GM12878 (cell line): ENCODE measurements around the gene RBM19. TPM values are rescaled to one million over a fixed set of nuclear protein-coding genes. Genes with fewer than 3 reads are reported as not detected.

ENCODE experiments used
- ATAC-seq: fragments of 200-7000 bp; cut with Tn5 transposase; 3 replicates; pipeline ENCODE4 v1.9.1; 2020; ENCODE audit warnings: mild to moderate bottlenecking, moderate library complexity
- BruUV-seq: library from RNA; stranded (reverse); fragments of 400-500 nt; replicated peaks from 2 replicates; lab custom pipeline; 2021; lab: Mats Ljungman, UMichigan
- CTCF ChIA-PET: fragments of 300-600 bp; sonication (Branson Sonifier 250); formaldehyde crosslinking; extraction: SDS; loops from one replicate; lab custom pipeline; 2021; ENCODE audit warnings: inconsistent platforms; lab: Yijun Ruan, JAX
- POLR2A ChIA-PET: fragments of 350-600 bp; formaldehyde crosslinking; extraction: SDS; loops from one replicate; lab custom pipeline; 2021; ENCODE audit warnings: inconsistent platforms; lab: Charles Lee
- RAD21 ChIA-PET: fragments of 300-600 bp; sonication (Branson Sonifier 250); formaldehyde crosslinking; loops from one replicate; lab custom pipeline; 2023; ENCODE audit warnings: antibody characterized with exemption; ENCODE audit not compliant: unreplicated experiment; lab: Charles Lee
- SMC1A ChIA-PET: fragments of 300-600 bp; sonication (Branson Sonifier 250); formaldehyde crosslinking; loops from one replicate; lab custom pipeline; 2023; ENCODE audit not compliant: unreplicated experiment, uncharacterized antibody; lab: Charles Lee
- DNase-seq: peaks from one replicate; pipeline ENCODE4 v3.0.0-alpha.2; 2011; ENCODE audit warnings: low read depth, low spot score
- FAIRE-seq: peaks from 3 replicates; lab custom pipeline; 2011; peaks lifted over from hg19 to GRCh38; lab: Jason Lieb, UNC
- H2AFZ ChIP-seq: 2 replicates; pipeline ENCODE4 v1.6.0; 2011; ENCODE audit warnings: low read depth, low read length, control low read depth; ENCODE audit not compliant: control insufficient read depth
- H3K27ac ChIP-seq: 2 replicates; pipeline ENCODE4 v1.5.1; 2011; ENCODE audit warnings: control low read depth; ENCODE audit not compliant: control insufficient read depth, insufficient read depth
- H3K27me3 ChIP-seq, 2 experiments: replicated peaks in 1 of 2; 2 replicates each; pipeline versions ENCODE4 v1.6.0 to v1.6.1; 2011; ENCODE audit warnings: low read length in 1 of 2; ENCODE audit not compliant: control insufficient read depth in 2 of 2, insufficient read depth in 2 of 2
- H3K36me3 ChIP-seq, 2 experiments: 2 replicates each; pipeline ENCODE4 v1.5.1; 2011; ENCODE audit warnings: low read length in 1 of 2; ENCODE audit not compliant: control insufficient read depth in 2 of 2, insufficient read depth in 2 of 2
- H3K4me1 ChIP-seq: 2 replicates; pipeline ENCODE4 v1.6.1; 2011; ENCODE audit warnings: mild to moderate bottlenecking, low read length, moderate library complexity, mixed read lengths; ENCODE audit not compliant: control insufficient read depth, insufficient read depth
- H3K4me2 ChIP-seq: 2 replicates; pipeline ENCODE4 v1.6.0; 2011; ENCODE audit warnings: control low read depth; ENCODE audit not compliant: control insufficient read depth, insufficient read depth
- H3K4me3 ChIP-seq: fragments of 200-600 bp; sonication (generic); 2 replicates; pipeline ENCODE4 v1.5.1; 2016
- H3K79me2 ChIP-seq: 2 replicates; pipeline ENCODE4 v1.6.0; 2011; ENCODE audit warnings: low read length; ENCODE audit not compliant: control insufficient read depth, insufficient read depth
- H3K9ac ChIP-seq: 2 replicates; pipeline ENCODE4 v1.8.0; 2011; ENCODE audit warnings: low read length, control low read depth, mixed read lengths; ENCODE audit not compliant: control insufficient read depth, insufficient read depth
- H3K9me3 ChIP-seq: replicated peaks from 3 replicates; pipeline ENCODE4 v1.5.1; 2011; ENCODE audit warnings: mild to moderate bottlenecking, low read length; ENCODE audit not compliant: control insufficient read depth, insufficient read depth
- H4K20me1 ChIP-seq: 2 replicates; pipeline ENCODE4 v1.6.0; 2011; ENCODE audit not compliant: control insufficient read depth, insufficient read depth
- ESRRA ChIP-seq: IDR thresholded peaks from 2 replicates; pipeline ENCODE4 v1.6.1; 2012; ENCODE audit warnings: mild to moderate bottlenecking, low read length, improper control_type of control experiment
- ETV6 ChIP-seq, 2 experiments: fragments of 450-650 bp in 1 of 2; IDR thresholded peaks in 1 of 2; conservative IDR thresholded peaks in 1 of 2; 2 replicates each; pipeline ENCODE4 v1.6.1; 2014; ENCODE audit warnings: antibody characterized with exemption in 1 of 2, borderline replicate concordance in 1 of 2, low read depth in 1 of 2, mild to moderate bottlenecking in 1 of 2, moderate library complexity in 1 of 2
- IKZF2 ChIP-seq, 2 experiments: fragments of 450-650 bp; IDR thresholded peaks; 2 replicates each; pipeline ENCODE4 v1.6.1; 2017; ENCODE audit warnings: mild to moderate bottlenecking in 2 of 2, moderate library complexity in 2 of 2
- SIN3A ChIP-seq: IDR thresholded peaks from 2 replicates; pipeline ENCODE4 v1.6.1; 2012; ENCODE audit warnings: low read depth, low read length, improper control_type of control experiment
- SKIL ChIP-seq: fragments of 450-650 bp; IDR thresholded peaks from 2 replicates; pipeline ENCODE4 v1.6.1; 2017; ENCODE audit warnings: mild to moderate bottlenecking, low read depth, inconsistent platforms; ENCODE audit not compliant: poor library complexity, severe bottlenecking
- ZBED1 ChIP-seq: IDR thresholded peaks from 2 replicates; pipeline ENCODE4 v1.6.1; 2016; ENCODE audit warnings: borderline replicate concordance
- ZNF384 ChIP-seq: IDR thresholded peaks from 2 replicates; pipeline ENCODE4 v1.6.1; 2012; ENCODE audit warnings: low read depth, mild to moderate bottlenecking, low read length, improper control_type of control experiment, borderline replicate concordance
- WGBS: methylation state at CpG from one replicate; pipeline ENCODE4 v1.1.6; 2016; ENCODE audit warnings: low lambda C conversion rate; ENCODE audit not compliant: insufficient replicate concordance, insufficient coverage; ENCODE audit errors: missing lambda C conversion rate; 5-methylcytosine and 5-hydroxymethylcytosine counted together
- in situ Hi-C: fragments of 300-500 bp; cut with MboI; formaldehyde crosslinking; loops from 9 replicates; pipeline ENCODE4 v1.14.3; 2018; ENCODE audit warnings: mixed read lengths
- intact Hi-C: fragments of 100-400 bp; cut with micrococcal nuclease; formaldehyde crosslinking; loops from one replicate; pipeline ENCODE4 v1.14.2; 2022; ENCODE audit not compliant: unreplicated experiment
- polyA plus RNA-seq, 11 experiments: library from polyadenylated mRNA; depleted of rRNA in 4 of 11; unstranded in 6 of 11; stranded (reverse) in 5 of 11; fragments of >200 nt; fragmentation: Nextera tagmentation in 4 of 11; fragmentation: Illumina TruSeq in 1 of 11; extraction: Ambion mirVana in 4 of 11; extraction: Trizol in 1 of 11; gene quantifications; 1 replicate in 1 of 11; 2 replicates in 10 of 11; pipeline versions ENCODE4 v1.2.1 to v1.2.3, GENCODE V29; 2011 to 2016; ENCODE audit warnings: inconsistent platforms in 2 of 11, missing spikeins in 2 of 11, low read depth in 1 of 11
- total RNA-seq, 4 experiments: library from RNA; depleted of rRNA in 3 of 4; stranded (reverse); fragments of >200 nt in 3 of 4; fragmentation: Illumina TruSeq in 1 of 4; extraction: Trizol in 1 of 4; gene quantifications; 2 replicates each; pipeline versions ENCODE4 v1.2.1 to v1.2.3, GENCODE V29; 2013 to 2021

The RBM19 gene
- total and polyA plus RNA-seq, 10 of the 15 experiments (the other 5 are each of a cell fraction or from before 2014, with no cell fraction given), result 4.2 to 42.9 (median 28.4) TPM

GRCh38 chr12:113781415-113782198, 184.5 kb downstream of the RBM19 start (continued):
- no peak for TF ChIP-seq SIN3A
- no peak for TF ChIP-seq ZBED1
- TF ChIP-seq ZNF384, result no peak
- TF ChIP-seq SKIL, result no peak
- TF ChIP-seq IKZF2 (IDR thresholded peaks at IDR 0.05), result no peak

GRCh38 chr12:113779774-113780173, 186.4 kb downstream of the RBM19 start:
- ChIA-PET POLR2A (no interaction called here), CTCF (no interaction called here), SMC1A (no interaction called here), RAD21 (no interaction called here)
- intact Hi-C loops, result no loop called here
- no peak overlapping the region for H3K9ac ChIP-seq
- TF ChIP-seq ETV6 (conservative IDR thresholded peaks at IDR 0.05 in 1 of 2, IDR thresholded peaks at IDR 0.05 in 1 of 2; ENCODE audit: borderline replicate concordance in 1 of 2, low read depth in 1 of 2) (no peak), ESRRA (no peak)
- no peak overlapping the region for H3K4me2 ChIP-seq
- no peak for DNase-seq
- no peak overlapping the region for H2AFZ ChIP-seq
- BruUV-seq, result no TSS peak
- H3K4me3 ChIP-seq, result no peak overlapping the region
- FAIRE-seq, result no peak
- H3K36me3 ChIP-seq, result no peaks in the 10 kb centered on the region
- no peaks in the 10 kb centered on the region for H3K27me3 ChIP-seq
- in situ Hi-C loops, result no loop called here
- H3K79me2 ChIP-seq, result no peaks in the 10 kb centered on the region
- 25% methylated on average over 2 of the region's 2 CpGs for WGBS
- no peaks in the 10 kb centered on the region for H4K20me1 ChIP-seq
- ATAC-seq, result no peak
- no peaks in the 10 kb centered on the region for H3K9me3 ChIP-seq
- H3K4me1 ChIP-seq, result no peaks in the 10 kb centered on the region
- no peak overlapping the region for H3K27ac ChIP-seq
